GDM1 (cell line): ENCODE measurements around the gene MRPS5.
A peak's percentile ranks its signal among the peaks of the same experiment; 100 is the strongest.
"Not testable (repeated sequence)": the region's sequence is repeated elsewhere in the genome, so short reads cannot be mapped to it uniquely, and the experiment has no call there.

Experiments
- DNase-seq: peaks from one replicate; lab custom pipeline; 2025; lab: John Stamatoyannopoulos, UW

The MRPS5 gene

GRCh38 chr2:95121407-95122196 is at the start of gene MRPS5:
TSS of gene MRPS5 (minus strand) at chr2:95121808. CDS start at chr2:95121791, 17 bp downstream.
- peak; percentile 64 for DNase-seq

GRCh38 chr2:95166065-95166763 is 44.6 kb upstream of the MRPS5 start:
- no peak for DNase-seq

DNA sequence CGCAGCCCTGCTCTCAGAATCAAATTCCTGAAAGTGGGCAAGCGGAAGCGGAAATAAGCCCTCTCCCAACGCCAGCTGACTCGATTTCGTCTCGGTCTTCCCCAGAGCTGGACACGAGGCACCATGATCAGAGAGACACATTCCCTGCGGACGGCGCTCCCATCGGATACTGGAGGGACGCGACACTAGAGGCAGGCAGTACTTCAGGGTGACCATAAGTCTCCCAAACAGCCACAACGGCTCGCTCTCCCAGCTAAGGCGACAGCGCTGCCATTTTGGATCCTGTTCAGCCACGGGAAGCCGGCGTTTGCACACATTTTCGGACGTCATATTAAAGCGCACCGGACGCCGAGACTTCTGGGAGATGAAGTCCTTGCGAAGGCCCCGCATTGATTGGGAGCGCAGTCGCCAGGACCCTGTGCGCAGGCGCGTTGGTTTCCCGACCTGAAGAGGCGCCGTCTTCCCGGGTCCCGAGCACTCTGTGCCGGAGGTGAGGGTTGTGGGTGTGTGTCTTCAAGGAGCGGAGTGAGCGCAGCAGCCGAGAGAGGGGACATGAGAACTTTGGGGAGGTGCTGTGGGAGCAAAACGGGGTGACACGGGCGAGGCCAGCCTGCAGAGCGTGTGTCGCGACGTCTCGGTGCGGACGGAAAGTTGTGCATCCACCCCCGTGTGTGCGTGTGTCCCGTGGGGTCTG is 43.9 kb upstream of the MRPS5 start, which contains the start of gene ZNF2:
ZNF2 (plus strand) TSS at position 439 of the 694 bp plus-strand sequence. CDS start 10,418 bp downstream, outside the sequence.
- DNase-seq = peak; percentile 89

DNA sequence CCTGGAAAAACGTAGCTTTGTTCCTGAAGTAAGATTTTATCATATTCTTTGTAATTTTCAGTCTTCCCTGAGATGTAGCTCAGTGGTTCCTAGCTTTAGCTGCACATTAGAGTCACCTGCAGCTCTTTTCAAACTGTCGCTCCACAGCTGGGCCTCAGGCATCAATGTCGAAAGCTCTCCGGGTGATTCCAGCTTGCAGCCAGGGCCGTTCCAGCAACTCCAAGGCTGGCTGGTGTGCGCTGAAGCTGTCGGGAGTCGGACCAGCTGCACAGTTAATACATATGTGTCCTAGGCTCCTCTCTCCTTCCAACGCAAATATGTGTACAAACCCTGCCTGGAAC is 43.4 kb upstream of the MRPS5 start:
- no peak for DNase-seq

GRCh38 chr2:95159690-95160449 is 38.3 kb upstream of the MRPS5 start, which contains the start of gene ZNF514:
TSS of gene ZNF514 (minus strand) at chr2:95159848. CDS start at chr2:95153253, 6,595 bp downstream.
- peak; percentile 42 for DNase-seq

GRCh38 chr2:95158891-95159619 is 37.4 kb upstream of the MRPS5 start:
- peak; percentile 1 for DNase-seq

GRCh38 chr2:95158441-95158840 is 36.8 kb upstream of the MRPS5 start:
- no peak for DNase-seq

DNA sequence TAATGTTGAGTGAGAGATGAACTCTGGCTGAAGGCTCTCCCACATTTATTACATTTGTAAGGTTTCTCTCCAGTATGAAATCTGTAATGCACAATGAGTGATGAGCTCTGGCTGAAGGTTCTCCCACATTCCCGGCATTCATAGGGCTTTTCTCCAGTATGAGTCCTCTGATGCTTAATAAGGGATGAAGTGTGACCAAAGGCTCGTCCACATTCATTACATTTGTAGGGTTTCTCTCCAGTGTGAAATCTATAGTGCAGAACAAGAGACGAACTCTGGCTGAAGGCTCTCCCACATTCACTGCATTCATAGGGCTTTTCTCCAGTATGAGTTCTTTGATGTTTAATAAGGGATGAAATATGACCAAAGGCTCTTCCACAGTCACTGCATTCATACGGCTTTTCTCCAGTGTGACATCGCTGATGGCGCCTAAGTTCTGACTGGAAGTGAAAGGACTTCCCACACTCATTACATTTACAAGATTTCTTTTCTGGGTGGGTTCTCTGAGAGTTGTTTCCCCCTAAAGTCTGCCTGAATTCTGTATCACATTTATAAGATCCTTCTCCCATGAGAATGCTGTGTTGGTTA is 27.9 kb upstream of the MRPS5 start:
- DNase-seq = no peak

DNA sequence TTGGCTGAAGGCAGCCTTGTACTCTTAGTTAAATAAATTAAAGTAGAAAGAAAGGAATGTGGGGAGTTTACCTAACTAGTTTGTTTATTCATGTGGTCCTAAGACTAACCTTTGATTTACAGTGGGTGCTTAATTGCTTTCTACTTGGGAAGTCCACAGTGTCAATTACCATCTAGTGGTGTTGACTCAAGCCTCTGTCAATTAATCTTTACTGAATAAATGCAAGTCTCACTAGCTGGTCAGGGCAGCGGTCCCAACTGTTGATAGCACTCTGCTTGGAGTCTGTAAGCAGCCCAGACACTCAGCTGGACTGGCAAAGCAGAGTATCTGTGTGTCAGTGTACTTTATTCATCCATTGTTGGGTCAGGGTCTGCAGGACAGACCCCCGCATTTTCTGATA is 22.2 kb upstream of the MRPS5 start:
- no peak for DNase-seq

GRCh38 chr2:95138702-95139101 is 17.1 kb upstream of the MRPS5 start:
- no peak for DNase-seq

GRCh38 chr2:95122197-95122551 is 566 bp upstream of the MRPS5 start:
- no peak for DNase-seq

GRCh38 chr2:95121093-95121406 is 558 bp downstream of the MRPS5 start:
- DNase-seq = no peak

DNA sequence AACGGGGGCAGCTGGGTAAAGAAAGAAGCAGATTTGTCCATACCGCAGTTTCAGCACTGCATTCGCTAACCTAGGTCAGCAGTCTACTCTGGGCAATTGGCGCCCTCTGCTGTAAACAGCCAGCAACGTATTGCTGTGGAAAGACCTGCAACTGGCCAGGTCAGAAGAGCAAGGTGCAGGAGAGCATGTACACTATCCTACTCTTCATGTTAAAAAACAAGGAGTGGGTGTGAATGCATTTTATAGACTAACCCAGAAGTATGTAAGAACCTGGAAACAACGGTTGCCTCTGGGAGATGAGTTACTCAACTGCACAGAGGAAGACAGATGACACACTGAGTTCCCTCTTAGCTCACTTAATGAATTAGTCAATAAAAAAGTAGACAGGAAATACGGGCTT is 6.2 kb downstream of the MRPS5 start:
- peak; percentile 44 for DNase-seq

DNA sequence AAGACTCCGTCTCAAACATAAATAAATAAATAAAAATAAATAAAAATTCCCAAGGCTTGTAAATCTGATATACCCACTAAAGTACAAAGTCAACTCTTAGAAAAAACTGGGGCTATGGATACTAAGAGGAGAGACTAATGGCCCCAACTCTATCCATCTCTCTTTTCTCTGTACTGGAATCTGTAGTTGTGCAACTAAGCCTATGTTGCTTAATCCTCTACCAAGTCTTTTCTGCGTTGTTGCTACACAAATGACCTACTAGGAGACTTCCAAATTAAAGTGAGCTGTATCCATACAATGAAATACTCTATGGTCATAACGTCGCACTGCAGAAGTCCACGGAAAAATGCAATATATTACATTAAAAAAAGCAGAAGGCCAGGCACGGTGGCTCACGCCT is 8.1 kb downstream of the MRPS5 start:
- DNase-seq = no peak

DNA sequence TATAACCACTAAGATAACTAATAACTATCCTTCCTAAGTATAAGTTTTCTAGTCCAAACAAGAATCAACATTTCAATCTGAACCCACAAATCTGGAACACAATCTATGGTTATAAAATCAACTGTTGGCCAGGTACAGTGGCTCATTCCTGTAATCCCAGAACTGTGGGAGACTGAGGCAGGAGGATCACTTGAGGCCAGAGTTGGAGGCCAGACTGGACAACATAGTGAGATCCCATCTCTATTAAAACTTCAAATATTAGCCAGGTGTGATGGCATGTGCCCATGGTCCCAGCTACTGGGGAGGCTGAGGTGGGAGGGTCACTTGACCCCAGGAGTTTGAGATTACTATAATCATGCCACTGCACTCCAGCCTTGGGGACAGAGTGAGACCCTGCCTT is 11.2 kb downstream of the MRPS5 start:
- DNase-seq = no peak

GRCh38 chr2:95109260-95109659 is 12.3 kb downstream of the MRPS5 start:
- DNase-seq = no peak

GRCh38 chr2:95106081-95106480 is 15.5 kb downstream of the MRPS5 start:
- no peak for DNase-seq

GRCh38 chr2:95104606-95105005 is 17.0 kb downstream of the MRPS5 start:
- no peak for DNase-seq

- no peak for DNase-seq
Measured at GRCh38 chr2:95099910-95100309, 21.7 kb downstream of the MRPS5 start.

GRCh38 chr2:95098273-95098672 is 23.3 kb downstream of the MRPS5 start:
- not testable (repeated sequence) for DNase-seq

DNA sequence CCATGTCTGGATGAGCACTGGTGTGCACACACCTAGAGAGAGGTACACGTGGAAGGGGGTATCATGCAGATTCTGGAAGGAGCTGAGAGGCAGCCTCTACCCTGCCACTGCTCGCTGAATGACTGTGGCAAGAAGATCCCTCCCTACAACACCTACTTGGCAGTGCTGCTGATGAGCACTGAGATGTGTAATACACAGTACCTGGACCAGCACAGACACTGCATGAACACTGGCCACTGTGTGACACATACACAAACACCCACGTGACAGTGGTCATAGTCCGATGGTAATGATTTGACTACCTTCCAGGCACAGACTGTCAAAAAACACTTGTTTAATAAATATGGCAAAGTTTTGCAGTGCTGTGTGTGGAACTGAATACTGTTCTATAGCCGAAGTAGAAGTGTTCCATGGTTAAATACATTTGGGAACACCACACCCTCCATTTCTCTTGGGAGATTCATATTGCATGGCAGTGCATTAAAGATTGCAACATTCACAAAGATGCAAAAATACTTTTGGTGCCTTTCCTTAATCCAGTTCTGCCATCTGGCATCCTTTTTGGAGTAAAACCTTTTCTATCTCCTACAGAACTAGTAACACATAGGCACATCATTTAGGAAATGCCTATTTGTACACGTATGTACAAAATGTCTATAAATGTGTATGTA is 29.6 kb downstream of the MRPS5 start:
- no peak for DNase-seq
